Smooth muscle cell of the umbilical artery (primary cell): ENCODE measurements around the gene SUCLG2. TPM values are rescaled to one million over a fixed set of nuclear protein-coding genes. Genes with fewer than 3 reads are reported as not detected.

Experiments used
- total RNA-seq: library from RNA; depleted of rRNA; stranded (reverse); fragments of >200 nt; gene quantifications from 2 replicates; pipeline ENCODE4 v1.2.3, GENCODE V29; 2014

Gene SUCLG2
- 48.7 and 61.8 TPM in 2 replicates for total RNA-seq

GRCh38 chr3:67654099-67654843, at the start of gene SUCLG2:
Gene SUCLG2, minus strand, starts transcription at chr3:67654612. Its CDS starts 26 bp downstream, at chr3:67654586.

